NCI-H2081 (cell line): ENCODE measurements around the gene SYT2.
"Not testable (repeated sequence)": the region's sequence is repeated elsewhere in the genome, so short reads cannot be mapped to it uniquely, and the experiment has no call there.

Experiments
- DNase-seq, 2 experiments: peaks; one replicate each; lab custom pipeline; 2025; lab: John Stamatoyannopoulos, UW

Gene SYT2

DNA sequence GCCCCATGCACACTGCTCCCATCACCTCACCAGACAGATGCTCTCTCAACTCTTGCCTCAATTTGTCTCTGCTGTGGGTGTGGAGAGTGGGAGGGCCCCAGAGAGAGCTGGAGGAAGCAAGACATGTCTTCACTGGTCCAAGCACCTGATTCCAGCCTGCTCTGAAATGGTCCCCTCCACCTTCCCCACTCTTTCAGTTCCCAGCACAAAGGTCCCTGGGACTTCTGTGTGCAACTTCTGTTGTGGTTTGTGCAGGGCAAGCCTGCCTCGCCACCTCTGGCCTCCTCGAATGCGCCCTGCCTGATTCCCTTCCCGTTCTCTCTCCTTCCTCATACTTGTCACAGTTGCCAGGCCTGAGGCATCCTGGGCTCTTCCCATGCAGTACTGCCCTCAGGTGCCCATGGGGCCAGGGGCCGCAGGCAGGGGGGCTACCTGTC lies 119.3 kb downstream of the SYT2 start:
- DNase-seq = no peak

DNA sequence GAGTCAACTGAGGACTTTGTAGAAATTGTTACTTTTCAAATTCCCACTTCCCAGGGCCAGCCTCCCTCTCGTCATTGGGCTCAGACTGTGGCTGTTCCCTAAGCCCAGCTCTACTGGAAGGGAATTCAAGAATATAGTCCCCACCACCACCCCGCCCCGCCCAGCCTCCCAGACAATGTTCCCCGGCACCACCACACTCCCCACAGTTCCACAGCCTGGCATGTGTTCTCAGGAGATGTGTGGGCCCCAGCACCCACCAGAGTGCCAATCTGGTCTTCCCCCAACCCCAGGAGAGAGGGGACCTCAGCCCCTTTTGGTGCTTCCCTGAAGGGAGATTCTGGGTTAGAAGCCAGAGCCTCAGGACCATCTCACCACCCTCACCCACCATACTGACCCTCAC lies 120.1 kb downstream of the SYT2 start:
- no peak for DNase-seq

DNA sequence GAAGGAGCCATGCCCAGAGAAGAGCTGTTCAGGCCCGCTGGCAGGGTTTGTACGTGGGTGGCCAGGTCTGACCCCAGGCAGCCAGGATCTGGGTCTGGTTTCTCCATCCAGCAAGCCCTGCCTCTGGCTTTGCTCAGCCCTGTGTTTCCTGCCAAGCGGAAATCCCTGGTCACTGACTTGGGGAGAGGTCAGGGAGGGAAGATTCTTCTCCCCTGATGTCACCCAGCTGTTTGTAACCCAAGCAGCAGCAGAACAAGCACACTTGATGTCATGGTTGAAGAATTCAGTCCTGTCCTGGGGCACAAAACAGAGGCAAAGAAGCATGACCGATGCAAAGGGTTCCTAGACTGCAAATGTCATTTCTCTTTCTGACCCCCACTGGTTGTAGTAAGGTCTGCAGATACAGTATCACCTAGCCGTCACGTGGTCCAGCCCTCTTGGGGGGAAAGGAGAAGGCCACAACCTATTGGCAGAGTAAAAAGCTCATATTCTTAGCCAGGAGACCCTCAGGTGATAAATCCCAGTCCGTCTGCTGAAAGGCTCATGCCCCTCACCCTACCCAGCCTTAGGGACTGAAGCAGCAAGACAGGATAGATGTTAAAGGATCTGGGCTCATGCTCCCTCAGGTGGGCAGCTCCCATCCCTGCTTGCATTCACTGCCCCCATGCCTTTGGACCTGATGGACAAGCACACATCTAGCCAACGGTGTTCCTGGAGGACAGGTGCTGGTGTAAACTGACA lies 120.9 kb downstream of the SYT2 start:
- DNase-seq = no peak

DNA sequence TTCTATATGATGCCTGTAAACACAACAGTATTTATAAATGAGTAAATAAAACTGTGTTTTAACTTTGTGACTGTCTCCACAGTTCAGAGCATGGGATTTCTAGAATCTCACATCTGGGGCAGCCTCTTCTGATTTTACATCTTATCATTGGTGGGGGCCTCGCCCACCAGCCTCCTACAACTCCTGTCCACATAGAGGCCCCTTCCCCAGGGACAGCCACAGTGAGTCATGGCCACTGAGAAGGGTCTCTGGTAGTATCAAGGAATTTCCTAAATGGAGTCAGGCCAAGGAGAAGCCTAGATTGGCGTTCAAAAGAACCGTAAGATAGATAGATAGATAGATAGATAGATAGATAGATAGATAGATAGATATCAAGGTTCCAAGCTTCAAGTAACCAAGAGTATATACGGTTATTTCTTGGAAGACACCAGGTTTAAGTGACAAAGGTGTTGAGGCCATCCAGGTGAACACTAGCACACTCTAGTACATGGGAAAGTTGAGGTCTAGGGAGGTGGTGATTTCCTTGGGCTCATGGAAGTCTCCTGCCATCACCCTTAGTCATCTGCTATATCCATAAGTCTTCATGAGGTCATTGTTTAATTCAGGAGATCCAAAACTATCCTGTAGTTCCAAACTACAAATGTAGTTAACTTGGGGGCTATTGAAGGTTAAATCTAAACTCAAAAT lies 121.6 kb downstream of the SYT2 start:
- no peak for DNase-seq

DNA sequence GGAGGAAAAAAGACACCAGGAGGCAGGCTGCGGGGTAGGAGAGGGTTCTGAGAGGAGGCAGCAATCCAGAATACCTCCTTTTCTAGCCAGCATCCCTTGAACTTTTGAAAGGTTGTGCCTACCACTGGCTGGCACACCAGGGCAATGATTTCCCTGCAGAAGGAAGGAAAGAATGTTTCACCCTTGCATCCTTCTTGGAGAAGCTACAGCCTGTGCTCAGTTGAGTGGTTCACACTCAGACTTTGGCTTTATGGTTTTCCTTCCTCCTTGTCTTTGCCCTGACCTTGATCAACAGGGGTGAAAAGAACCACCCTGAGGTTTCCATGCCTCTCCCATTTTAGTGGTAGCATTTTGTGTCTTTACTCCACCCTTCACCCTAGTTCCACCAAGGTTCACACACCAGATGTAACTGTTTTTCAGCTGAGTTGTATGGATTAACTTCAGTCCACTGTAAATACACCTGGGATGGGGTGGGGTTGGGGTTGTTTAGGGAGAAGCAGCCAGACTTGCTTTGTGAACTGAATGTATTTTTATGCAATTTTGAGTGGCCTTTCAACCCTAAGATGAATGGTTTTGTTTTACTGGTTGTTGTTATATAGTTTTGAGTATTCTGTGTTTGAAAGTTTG lies 122.3 kb downstream of the SYT2 start:
- no peak for DNase-seq

DNA sequence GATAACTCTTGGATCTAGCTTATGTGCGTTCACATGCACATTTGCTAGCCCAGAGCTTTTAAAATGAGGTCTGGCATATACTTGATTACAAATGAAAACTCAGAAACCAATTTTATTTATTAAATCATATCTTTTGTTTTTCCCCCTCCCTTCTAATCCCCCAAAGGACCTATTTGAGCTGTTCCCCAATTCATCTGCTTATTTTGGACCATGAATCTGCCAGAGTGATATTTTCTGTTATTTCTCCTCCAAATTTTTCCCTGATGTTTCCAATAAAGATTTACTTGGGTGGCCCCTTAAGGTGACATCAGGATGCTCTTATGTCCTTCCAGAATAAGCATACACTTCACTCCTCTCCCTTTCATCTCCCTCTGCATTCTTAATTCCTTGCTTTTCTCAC lies 123.4 kb downstream of the SYT2 start:
- DNase-seq = no peak

DNA sequence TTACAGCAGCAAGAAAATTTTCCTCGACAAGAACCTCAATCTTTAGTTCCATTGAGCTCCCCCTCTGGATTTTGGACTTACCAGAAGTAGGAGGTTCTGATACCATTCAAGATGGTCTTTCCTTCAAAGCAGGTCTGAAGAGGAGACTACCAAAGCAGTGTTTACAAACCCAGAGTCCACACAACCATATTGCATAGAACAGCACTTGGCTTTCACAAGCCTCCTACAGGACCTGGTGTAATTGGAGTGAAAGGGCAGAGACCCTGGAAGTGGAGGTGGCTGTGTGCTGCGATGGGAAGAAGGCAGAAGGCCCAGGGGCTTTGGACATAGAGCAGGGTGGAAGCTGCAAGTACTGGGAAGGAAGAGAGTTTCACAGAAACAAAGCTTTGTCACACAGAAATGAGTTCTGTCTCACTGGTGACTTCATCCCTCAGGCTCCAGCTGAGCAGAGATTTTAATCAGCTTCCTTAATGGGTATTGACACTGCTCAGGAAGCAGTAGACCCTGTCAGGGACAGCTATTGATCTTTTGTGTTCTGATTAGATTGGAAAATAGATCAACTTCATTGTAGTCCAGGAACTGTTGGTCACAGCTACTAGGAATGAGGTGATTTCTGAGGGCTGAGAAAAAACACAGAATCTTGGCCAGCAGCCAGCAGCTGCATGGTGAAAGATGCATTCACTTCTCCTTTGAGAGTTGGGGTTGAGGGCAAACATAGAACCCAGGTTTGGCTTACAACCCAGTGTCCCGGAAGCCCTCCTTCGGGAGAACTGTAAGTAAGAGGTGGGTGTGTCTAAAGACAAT lies 124.0 kb downstream of the SYT2 start:
- DNase-seq = no peak

DNA sequence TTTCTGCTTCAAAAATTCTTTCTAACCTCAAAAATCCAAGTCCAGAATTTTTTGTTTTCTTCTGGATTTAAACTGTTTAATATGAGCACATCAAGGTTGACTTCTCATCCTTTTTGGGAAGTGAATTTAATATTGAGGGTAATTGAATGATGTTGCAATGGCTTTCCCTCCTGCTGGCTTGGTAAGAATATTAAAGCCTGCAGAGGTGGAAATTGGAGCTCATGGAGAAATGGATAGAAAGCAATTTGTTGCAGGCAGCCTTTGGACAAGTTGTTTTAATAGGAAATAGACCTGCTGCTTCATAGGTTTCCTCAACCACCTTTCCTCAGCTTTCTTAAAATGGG lies 124.7 kb downstream of the SYT2 start:
- DNase-seq = no peak

DNA sequence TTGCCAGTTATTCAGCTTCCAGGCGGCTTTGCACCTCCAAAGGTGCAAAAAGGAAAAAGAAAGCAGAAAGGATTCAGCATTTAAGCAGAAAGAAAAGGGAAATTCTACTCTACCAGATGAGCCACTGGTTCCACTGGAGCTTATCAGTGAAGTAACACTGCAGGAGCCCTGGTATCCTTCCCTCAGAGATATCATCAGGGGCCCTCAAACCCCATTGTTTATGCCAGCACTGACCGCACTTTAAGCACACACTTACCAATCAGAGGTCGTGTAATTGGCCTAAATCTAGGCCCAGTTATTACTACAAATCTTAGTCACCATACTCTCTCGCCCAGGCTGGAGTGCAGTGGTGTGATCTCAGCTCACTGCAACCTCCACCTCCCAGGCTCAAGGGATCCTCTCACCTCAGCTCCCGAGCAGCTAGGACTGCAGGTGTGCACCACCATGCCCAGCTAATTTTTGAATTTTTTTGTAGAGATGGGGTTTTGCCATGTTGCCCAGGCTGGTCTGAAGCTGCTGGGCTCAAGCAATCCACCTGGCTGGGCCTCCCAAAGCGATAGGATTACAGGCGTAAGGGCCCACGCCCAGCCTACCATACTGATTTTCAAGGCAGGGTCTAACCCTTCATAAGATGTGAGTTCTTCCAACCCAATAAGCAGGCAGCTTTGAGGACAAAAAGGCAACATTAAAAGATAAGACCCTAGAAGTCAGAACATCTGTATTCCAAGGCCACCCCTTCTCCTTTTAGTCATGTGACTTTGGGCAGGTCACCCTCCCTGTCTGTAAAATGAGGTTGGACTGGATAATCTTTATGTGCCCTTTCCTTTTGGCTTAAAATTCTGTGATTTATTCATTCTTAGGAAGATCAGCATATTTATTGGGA lies 125.3 kb downstream of the SYT2 start:
- DNase-seq = no peak

DNA sequence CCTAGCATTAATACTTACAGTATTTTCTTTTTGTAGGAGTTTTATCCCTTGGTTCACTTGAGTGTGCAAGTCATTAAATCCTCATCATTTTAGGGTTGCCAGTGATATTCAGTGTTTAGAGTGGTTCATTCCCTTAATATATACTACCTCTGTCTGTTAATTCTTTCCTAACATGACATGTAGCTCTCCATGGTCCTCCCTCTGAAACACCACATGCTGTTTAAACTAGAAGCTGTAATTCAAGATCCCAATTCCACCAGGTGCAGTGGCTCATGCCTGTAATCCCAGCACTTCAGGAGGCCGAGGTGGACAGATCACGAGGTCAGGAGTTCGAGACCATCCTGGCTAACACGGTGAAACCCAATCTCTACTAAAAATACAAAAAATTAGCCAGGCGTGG lies 127.9 kb downstream of the SYT2 start:
- DNase-seq = not testable (repeated sequence)

DNA sequence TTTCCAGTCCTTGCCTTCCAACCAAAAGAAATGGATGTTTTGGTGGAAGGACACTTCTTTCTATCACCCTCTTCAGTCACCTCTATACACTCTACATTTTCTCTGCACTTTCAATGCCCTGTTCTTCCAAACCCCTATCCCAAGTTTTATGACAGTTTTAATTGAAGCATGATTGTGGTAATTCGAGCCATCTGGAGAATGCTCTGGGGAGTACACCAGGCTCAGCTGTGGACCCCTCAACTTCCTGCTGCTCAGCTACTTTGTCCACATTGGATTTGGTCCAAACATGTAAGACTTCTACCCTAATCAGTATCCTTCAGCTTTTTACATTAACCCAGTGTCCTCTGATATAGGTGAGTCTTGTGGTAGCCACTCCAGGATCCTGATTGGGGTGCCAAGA lies 129.6 kb downstream of the SYT2 start:
- DNase-seq = no peak

DNA sequence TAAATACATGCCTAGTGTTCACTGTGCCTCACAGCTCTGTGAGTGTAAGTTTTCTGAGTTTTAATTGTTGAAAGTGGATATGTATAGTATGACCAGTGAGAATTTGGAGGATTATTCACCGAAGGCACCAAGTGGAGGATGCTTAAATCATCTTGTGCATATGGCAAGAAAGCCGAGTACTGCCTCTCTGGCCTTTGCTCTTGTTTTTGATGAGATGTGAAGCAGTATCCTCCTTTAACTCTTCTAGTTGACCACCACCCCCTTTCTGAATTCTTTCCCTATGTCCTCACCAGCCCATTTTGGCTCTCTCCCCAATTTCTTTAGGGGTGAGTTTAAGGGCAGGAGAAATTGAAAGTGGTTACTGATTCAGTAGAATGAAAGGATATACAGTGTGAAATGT lies 130.4 kb downstream of the SYT2 start:
- no peak for DNase-seq

DNA sequence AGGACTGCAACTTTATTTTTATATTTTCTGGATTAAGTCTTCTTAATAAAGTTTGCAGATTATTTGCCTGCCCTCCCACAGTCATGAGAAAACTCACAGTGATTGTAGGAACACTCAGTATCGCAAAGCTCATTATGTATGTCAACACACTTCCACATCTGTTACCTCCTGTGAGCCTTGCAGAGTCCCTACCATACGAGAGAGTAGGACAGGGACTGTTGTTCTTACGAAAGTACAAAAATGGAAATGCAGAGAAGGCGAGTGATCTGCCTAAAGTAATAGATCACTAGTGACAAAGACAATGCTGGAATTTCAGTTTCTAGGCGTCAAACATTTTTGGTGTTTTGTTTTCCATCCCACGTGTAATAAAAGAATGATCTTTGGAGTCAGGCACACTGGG lies 131.7 kb downstream of the SYT2 start:
- no peak for DNase-seq

DNA sequence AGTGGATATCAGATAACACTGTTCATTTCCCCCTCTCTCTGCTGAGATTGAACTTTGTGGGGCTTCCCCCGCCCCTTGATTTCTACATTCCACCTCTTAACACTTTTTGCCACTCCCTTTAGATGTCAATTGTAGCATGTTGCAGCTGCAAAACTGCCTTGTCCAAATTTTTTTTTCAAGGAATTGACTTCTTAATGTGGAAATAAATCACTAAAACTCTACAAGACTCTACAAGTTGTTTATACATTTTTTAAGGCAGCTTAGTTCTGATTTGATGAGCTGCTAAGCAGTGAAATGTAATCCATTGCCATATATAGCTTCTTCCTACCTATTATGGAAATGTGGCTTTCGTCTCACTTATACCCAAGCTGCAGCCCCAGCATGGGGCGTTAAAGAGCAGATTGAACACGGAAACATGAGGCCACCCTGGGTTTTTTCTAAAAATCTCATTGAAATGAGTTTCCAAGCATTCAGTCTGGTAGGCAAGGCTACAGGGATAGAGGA lies 132.2 kb downstream of the SYT2 start:
- no peak for DNase-seq

DNA sequence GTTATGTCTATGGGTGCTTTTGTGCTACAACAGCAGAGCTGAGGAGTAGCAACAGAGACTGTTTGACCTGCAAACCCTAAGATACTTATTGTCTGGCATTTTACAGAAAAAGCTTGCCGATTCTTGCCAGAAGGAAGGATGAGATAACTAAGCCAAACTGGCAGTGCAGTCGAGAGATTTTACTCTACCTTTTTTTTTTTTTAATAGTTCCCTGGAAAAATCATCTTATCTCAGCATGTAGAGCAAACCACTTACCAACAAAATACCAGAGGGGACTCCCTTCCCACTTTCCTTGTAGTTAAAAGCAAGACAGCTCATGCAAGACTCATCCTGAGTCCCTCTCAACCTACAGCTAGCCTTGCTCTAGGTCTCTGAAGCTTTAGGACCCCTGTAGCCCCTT lies 132.9 kb downstream of the SYT2 start:
- no peak for DNase-seq

DNA sequence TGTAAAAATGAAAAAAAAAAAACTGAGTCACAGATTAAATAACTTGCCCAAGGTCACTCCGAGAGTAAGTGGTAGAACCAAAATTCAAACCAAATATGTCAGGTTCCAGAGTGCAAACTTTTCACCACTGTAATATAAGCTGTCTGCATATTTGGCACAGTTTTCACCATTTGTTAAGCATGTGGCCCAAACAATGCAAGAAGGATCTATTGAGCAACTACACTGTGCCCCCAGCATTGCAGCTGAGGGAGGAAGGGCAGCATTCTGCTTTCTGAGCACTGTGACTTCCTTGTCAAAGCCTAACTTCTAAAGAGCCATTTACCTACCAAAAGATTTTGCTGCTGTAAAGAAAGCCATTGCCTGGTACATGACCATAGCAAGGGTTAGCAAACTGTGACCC lies 133.4 kb downstream of the SYT2 start:
- DNase-seq = no peak

DNA sequence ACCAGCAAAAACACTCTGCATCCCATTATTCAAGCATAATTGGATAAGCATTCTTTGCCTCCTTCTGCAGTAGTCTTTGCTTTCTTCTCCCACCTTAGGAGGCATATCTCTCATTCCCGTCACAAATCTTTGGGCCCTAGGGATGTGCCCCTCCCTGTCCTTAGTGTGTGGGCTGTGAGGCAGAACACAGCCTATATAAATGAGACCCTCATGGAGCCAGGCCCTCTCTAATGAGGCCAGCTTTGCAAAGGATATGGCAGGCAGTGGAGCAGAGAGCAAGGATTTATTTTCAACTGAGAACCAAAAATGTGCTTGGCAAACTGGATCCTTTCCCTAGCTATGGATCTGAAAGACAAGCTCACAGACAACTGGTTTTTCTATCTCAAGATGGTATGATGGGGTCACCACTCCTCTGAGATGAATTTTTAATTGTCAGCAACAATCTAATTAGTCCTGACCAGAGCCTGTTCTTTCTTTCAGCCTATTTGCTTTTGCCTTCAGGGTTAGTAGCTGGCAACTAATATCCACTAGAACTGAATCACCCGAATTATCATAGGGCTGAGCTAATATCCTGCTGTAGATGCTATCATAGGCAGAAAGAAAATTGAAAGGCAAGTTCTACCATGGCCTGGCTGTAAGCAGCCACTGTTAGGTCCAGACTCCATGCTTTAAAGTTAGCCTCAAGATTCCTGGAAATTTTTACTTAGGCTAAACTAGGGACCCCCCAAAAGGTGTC lies 134.2 kb downstream of the SYT2 start:
- DNase-seq = no peak

DNA sequence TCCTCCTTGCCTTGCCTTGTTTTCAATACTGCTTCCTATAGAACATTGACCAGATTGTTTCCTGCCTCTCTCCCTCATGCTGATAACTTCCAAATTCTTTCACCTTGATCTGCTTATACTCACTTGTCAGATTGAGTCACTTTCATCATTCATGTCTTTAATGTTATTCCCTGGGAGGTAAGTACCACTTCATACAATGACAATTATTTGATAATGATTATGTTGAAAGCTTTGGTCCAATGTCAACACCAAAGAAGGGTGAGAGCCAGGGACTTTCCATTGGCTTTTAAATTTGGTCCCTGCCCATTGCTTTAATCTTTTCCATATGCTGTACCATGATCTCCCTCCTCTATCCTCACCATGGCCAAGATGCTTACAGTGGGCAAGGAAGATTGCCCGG lies 137.4 kb downstream of the SYT2 start:
- DNase-seq = peak in 1 of 2 experiments; percentile 26

DNA sequence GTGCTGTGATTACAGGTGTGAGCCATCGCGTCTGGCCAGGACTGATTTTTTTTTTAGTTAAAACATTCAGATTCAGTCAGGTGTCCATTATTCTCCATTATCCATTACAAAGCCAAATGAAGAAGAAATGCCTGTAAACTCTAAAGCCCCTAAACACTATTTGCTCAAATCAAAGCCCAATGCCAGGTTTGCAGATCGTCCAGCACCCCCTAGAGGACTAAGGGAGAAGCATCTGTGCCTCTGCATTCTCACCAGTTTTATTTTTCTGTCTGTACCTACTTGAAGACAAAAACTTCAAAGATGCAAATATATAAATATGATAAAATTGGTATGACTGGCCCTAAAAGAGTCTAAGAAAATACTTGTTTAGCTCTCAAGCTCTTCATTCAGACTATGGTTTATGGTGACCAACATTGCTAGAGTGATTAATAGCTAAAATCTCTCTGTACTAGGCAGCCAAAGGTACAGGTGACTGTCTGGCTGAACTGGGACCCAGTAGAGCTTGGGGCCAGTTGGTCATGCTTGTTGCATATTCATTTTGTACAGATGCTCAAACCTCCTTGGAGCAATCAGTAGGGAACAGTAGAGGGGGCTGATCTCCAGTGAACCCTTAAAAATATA lies 138.4 kb downstream of the SYT2 start:
- DNase-seq = peak; percentile 17 to 38
